SW480 (cell line): ENCODE results near the gene PLXDC2.
"Not testable (repeated sequence)": the region's sequence is repeated elsewhere in the genome, so short reads cannot be mapped to it uniquely, and the experiment has no call there.

Source experiments
- DNase-seq: peaks from one replicate; pipeline ENCODE4 v3.0.0-alpha.2; 2016; ENCODE audit warnings: low spot score

The PLXDC2 gene

GRCh38 chr10:19979628-19980027 is 163.4 kb downstream of the PLXDC2 start:
- no peak for DNase-seq

- DNase-seq: no peak
These were observed 167.8 kb downstream of the PLXDC2 start for GRCh38 chr10:19983880-19984565.

- no peak for DNase-seq
These were observed 169.5 kb downstream of the PLXDC2 start for GRCh38 chr10:19985745-19986144.

GRCh38 chr10:19986591-19986990 is 170.4 kb downstream of the PLXDC2 start:
- no peak for DNase-seq

- no peak for DNase-seq
These were observed 171.7 kb downstream of the PLXDC2 start for GRCh38 chr10:19987931-19988330.

GRCh38 chr10:19993714-19994315 is 177.6 kb downstream of the PLXDC2 start:
- DNase-seq: no peak

GRCh38 chr10:19998482-19998881 is 182.2 kb downstream of the PLXDC2 start:
- no peak for DNase-seq

GRCh38 chr10:19999431-19999830 is 183.2 kb downstream of the PLXDC2 start:
- DNase-seq: no peak

GRCh38 chr10:20002026-20002425 is 185.8 kb downstream of the PLXDC2 start:
- DNase-seq: not testable (repeated sequence)

GRCh38 chr10:20002657-20003056 is 186.4 kb downstream of the PLXDC2 start:
- DNase-seq: no peak

GRCh38 chr10:20004087-20004523 is 187.9 kb downstream of the PLXDC2 start:
- no peak for DNase-seq

- DNase-seq: no peak
These were observed 189.4 kb downstream of the PLXDC2 start for GRCh38 chr10:20005638-20006037.

- DNase-seq: no peak
These were observed 190.1 kb downstream of the PLXDC2 start for GRCh38 chr10:20006169-20006870.

GRCh38 chr10:20007426-20007825 is 191.2 kb downstream of the PLXDC2 start:
- no peak for DNase-seq

GRCh38 chr10:20013991-20014750 is 197.9 kb downstream of the PLXDC2 start:
- no peak for DNase-seq

GRCh38 chr10:20017961-20018360 is 201.7 kb downstream of the PLXDC2 start:
- DNase-seq: no peak

GRCh38 chr10:20020677-20021076 is 204.4 kb downstream of the PLXDC2 start:
- DNase-seq: no peak

GRCh38 chr10:20029523-20029922 is 213.3 kb downstream of the PLXDC2 start:
- DNase-seq: no peak

- DNase-seq: no peak
These were observed 217.2 kb downstream of the PLXDC2 start for GRCh38 chr10:20033476-20033875.

GRCh38 chr10:20034732-20035131 is 218.5 kb downstream of the PLXDC2 start:
- DNase-seq: no peak

- DNase-seq: no peak
These were observed 223.8 kb downstream of the PLXDC2 start for GRCh38 chr10:20040012-20040411.

GRCh38 chr10:20041931-20042330 is 225.7 kb downstream of the PLXDC2 start:
- DNase-seq: no peak
